HG03025 (cell line): ENCODE measurements around the gene GAPDH.
"Not testable (repeated sequence)": the region's sequence is repeated elsewhere in the genome, so short reads cannot be mapped to it uniquely, and the experiment has no call there.

ENCODE experiments used
- ATAC-seq: cut with Tn5 transposase; IDR thresholded peaks from one replicate; pipeline ENCODE4 v1.9.1; 2021; ENCODE audit warnings: mild to moderate bottlenecking, moderate library complexity; ENCODE audit not compliant: unreplicated experiment, low FRiP score

GAPDH gene

DNA sequence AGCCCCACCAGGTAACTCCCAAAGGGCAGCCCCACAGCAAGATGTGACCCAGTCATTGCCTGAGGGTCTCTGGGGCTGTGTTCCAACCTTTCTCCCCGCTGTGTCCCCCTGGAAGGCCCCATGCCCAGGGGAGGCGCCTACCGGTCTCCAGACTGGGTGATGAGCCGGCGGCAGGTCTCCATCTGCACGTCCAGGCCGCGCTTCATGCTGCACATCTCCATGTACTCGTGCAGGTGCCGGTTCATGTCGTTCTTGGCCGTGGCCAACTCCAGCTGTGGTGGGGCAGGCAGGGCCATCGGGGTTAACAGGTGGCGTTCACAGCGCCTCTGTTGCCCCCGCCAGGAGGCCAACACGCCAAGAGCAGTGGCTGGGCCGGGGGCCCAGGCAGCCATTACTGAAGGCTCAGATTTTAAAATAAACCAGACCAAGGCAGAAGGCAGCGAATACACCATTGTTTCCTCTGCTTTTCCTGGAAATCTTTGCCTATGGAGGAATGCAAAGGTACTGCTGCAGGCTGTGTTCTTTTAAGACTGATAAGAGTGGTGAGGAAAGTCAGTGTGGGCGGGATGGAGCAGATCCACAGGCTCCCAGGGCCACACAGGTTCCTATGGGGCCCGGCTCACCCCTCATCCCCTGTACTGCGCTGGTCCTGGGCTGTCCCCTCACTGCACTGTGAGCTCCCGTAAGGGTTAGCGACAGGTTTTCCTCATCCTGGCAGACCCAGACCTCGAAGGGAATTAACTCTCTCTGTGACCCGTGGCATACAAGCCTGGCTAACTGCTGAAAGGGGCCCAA lies 7.3 kb downstream of the GAPDH start:
- ATAC-seq: no peak

DNA sequence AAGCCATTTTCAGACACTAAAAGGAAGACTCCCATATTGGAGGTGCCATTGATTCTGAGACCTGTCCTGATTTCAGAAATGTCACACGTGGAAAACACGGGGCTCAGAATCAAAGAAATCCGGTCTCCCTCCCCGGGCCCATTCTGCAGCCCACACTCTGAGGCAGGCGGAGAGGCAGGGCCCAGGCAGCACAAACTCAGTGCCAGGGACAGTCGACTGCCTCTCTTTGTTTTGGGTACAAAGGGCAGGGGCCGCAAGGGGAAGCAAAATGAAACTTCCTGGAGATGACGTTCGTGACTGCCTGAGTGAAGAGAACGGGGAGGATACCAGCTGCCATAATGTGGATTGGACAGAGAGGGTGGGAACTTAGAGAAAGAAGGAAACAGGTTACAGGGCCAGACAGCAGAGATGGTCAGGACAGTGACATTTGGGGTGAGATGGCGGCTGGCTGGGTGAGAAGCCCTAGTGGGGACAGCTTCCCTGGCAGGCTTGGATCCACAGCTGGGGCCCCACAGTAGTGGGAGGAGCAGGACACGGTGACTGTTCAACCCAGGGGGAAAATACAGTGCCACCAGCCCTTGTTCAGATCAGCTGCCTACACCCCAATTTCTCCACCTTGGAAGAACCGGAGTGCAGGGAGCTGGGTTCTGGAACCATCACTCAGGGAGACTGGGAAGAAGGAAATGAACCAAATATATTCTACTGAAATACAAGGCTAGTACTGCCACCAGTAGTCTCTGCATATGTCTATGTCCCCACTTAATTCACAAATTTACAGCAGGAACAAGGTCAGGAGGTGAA lies 8.1 kb downstream of the GAPDH start:
- no peak for ATAC-seq

GRCh38 chr12:6546016-6546415 lies 11.7 kb downstream of the GAPDH start:
- no peak for ATAC-seq

GRCh38 chr12:6547566-6547965 lies 13.2 kb downstream of the GAPDH start:
- no peak for ATAC-seq

DNA sequence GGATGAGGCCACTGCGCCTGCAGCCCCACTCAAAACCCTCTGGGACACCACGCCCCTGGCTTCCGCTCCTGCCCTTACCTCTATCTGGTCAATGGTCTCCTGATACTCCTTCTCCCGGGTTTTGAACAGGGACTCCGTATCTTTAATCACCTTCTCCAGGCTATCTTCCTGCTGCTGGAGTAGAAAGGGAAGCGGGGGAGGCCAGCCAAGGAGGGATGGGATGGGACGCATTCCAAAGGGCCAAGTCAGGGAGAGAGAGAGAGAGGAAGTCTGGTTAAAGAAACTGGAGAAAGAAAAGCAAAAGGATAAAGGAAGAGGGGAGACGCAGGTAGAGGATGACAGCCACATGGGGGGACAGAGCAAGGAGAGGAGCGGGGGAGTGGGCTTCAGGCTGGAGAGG lies 13.7 kb downstream of the GAPDH start:
- no peak for ATAC-seq

GRCh38 chr12:6548556-6548955 lies 14.2 kb downstream of the GAPDH start:
- no peak for ATAC-seq

- no peak for ATAC-seq
These were observed 14.8 kb downstream of the GAPDH start for GRCh38 chr12:6548966-6549683.

DNA sequence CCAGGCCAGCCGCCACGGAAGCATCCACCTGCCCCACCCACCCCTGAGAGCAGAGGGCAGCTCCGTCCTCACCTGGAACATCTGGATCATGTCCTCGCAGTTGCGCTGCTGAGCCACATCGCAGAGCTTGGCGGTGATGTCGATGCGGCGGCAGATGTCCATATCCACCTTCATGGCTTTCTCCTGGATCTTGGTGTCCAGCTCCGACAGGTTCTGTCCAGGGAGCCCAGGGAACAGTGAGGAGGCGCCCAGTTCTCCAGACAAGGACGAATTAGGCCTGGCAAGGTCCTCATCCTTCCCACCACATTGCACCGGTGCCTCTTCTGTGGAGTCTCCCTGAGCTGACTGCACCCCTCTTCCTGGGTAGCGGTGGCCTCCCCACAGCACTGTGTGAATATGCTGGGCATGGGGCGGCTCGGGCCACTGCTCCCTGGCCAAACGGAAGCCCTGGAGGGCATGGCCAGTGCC lies 15.4 kb downstream of the GAPDH start:
- no peak for ATAC-seq

DNA sequence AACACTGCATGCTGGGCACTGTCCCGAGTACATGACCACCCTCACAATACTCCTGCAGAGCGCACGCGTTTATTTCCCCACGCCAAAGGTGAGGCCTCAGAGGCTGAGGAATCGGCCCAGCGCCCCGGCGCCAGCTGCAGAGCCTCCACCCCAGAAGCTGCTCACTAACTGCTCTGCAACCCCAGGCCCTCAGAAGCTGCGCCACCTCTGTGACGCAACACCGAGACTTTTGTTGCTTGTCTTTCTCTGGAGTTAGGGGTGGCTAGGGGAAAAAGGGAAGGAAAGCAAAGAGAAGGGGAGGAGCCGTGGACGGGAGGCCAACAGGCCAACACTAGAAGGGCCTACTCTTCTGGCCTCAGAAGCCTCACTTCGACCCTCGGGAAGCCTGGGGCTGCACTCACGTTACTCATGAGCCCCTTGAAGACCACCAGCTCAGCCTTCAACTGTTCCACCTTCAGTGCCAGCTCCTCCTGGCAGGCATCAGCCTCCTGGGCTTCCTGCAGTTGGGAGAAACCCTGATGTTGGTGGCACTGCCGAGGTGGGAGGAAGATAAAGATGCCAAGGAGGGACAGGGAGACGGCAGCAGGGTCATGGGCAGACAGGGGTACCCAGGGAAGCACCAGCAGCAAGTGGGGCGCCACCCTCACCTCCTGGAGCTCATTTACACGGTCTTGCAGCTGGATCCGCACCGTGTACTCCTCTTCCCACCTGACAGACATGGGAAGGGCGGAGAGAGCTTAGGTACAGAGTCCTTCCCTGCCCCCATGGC lies 16.2 kb downstream of the GAPDH start:
- no peak for ATAC-seq

- ATAC-seq: no peak
These were observed 16.7 kb downstream of the GAPDH start for GRCh38 chr12:6551063-6551461.

DNA sequence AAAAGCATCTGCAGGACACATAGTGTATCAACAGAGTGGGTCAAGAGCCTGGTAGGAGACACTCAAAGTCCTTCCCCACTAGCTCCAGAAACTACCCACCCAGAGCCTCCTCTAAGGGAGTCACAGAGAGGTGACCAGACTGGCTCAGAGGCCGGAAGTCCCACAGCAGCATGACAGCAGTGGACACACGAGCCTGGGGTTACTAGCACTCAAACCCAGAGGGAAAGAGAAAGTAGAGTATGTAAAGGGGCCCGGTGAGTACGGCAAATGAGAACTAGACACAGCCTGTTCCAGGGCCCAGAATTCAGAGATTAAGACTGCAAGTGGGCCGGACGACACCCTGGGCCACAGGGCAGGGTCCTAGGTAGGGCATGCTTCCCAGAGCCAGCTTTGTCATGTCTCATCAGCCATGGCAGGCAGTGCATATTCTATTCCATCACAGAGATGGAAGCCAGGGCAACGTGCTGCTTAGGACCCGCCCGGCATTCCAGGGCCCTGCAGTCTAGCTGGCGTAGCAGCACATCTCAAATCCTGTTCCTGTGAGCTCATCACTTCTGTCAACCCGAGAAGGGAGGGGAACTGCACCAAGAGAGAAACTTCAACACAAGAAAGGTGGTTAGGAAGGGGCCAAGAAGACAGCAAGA lies 17.3 kb downstream of the GAPDH start:
- no peak for ATAC-seq

GRCh38 chr12:6552140-6552551 lies 17.8 kb downstream of the GAPDH start:
- ATAC-seq: no peak

- no peak for ATAC-seq
These were observed 18.9 kb downstream of the GAPDH start for GRCh38 chr12:6553051-6553868.

DNA sequence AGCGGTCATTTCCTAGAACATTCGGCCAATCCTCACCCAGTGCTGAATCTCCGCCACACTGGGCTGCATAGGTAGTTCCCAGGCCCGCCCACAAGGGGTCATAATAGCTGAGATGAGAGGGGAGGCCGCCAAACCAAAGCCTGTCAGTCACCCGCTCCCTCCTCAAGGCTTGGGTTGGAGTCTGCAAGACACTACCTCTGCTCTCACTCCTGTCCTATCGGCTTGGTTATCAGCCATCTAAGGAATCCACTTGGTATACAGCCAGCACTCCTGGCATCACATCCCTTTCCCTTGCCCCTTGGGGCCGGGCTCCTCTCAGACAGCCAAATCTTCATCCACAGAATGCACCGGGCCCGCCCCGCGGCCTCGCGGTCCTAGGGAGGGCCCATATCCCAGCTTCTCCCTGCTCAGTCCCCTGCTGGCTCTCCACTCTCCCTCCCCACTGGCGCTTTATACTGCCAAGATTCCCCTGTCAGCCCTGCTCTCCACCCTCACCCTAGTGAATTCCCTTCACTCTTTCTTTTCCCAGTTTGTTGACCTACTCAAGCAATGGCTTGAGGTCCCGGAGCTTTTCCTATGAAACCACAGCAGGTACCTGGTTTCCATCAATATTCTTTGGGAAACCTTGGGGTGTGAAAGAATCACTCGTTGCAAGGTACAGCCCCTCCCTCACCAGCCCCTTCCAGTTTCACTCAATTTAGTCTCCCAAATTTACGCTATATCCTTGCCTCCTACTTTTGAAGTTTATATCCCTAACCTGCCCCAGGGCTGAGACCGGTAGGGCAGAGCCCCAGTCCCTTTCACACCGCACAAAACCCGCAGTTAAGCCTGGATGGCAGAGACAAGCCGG lies 20.1 kb downstream of the GAPDH start:
- no peak for ATAC-seq

GRCh38 chr12:6555018-6555691 lies 20.8 kb downstream of the GAPDH start:
- ATAC-seq: peak; percentile 16

DNA sequence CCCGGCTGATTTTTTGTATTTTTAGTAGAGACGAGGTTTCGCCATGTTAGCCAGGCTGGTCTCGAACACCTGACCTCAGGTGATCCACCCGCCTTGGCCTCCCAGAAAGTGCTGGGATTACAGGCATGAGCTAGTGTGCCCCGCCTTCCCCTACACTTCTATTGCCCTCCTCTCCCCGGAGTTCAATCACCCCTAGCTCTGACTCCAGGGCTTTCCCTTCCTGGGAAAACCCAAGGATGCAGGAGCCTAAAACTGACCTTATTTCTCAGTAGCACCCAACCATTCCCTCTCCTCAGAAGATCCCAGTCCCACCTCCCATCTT lies 22.1 kb downstream of the GAPDH start:
- not testable (repeated sequence) for ATAC-seq

DNA sequence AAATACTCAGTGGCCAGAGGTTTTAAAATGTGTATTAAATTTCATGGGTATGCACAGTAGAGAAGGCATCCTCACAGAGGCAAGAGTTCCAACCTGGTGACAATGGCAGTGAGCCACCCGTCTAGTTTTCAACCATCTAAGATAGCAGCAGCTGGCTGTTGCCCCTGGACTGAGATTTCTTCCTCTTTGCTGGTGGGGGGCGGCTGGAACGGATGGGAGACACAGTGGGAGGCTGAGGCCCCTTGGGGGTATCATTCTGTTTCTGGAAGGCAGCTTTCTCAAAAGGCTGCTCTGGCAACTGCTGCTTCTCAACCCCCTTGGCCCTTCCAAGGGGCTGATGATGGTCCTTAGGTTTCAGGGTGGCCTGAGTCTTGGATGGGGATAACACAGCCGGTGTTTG lies 22.5 kb downstream of the GAPDH start:
- no peak for ATAC-seq
